Measurements from ENCODE around the gene ACE.

Gene ACE

DNA sequence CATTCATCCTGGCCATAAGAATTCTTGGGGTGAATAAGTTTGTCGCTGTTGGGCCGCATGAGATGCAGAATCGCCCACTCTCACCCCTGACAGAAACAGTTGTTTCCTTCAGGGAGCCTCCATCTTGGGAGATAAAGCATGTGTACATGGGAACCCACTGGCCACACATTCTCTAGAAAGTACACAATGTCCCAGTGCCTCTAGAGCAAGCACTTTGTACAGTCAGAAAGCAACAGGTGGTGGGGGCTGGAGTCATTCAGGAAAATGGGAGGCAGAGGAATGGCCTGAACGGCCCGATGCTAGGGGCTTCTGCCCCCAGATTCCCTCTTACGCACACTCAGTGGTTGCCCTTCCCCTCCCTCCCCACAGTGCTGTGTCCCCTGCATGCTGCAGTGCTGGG lies 16.1 kb downstream of the ACE start:
- DNase-seq, result no peak

DNA sequence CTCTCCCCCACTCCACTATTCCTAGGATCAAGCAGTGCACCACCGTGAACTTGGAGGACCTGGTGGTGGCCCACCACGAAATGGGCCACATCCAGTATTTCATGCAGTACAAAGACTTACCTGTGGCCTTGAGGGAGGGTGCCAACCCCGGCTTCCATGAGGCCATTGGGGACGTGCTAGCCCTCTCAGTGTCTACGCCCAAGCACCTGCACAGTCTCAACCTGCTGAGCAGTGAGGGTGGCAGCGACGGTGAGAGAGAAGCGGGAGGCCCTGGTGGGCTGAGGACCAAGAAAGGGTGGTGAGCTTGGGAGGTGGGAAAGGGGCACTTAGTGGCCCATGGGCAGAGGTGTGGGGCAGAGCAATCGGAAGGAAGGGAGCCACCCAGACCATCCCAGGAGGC lies 16.6 kb downstream of the ACE start:
- DNase-seq, result no peak

DNA sequence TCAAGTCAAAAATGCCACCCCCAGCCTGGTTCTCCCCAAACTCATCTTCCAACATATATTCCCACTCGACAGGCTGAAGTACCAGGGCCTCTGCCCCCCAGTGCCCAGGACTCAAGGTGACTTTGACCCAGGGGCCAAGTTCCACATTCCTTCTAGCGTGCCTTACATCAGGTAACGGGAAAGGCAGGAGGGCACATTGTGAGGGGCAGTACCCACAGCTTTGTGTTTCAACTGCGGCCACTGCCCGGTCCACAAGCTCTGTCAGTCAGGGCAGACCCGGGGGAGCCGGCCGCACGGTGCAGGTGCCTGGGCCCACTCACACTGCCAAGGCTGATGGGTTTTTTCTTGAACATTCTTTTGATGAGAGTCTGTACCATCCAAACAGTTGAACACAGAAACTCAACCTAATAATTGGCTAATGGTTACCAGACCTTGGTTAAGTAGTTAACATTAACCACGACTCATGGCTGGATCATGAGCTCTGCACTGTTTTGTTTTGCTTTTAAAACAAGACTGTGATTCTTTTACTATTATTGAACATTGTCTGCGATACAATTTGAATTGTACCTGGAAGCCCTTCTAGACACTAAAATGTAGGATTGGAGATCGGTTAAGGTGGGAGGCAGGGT lies 17.6 kb downstream of the ACE start:
- no peak for DNase-seq

DNA sequence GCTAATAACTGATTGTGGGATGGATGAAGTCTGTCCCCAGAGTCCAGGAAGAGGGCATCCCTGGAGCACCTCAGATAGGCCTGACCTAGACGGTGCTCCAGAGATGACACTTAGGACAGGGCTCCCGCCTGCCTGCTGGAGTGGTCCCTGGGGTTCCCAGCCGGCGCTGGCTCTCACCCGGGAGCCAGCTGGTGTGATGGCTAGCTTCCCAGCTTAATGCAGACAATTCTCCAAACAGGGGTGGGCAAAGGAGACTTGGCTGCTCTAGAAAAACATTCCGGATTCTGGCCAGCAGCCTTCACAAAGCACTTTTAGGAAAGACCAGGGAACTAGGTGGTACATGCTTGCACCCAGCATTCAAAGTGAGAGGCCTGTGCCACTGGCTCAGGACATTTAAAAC lies 18.6 kb downstream of the ACE start:
- DNase-seq, result no peak

DNA sequence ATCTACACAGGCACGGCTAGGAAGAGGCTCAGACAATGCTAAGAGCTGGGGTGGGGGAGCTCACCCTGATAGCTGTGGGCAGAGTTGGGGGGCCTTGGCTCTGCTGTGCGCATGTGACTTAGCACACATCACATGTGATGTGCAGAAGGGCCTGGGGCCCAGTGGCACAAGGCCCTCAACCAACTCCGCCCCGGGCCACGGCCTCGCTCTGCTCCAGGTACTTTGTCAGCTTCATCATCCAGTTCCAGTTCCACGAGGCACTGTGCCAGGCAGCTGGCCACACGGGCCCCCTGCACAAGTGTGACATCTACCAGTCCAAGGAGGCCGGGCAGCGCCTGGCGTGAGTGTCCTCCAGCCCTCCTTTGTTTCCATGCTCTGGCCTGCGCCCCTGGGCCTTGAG lies 19.3 kb downstream of the ACE start:
- no peak for DNase-seq

DNA sequence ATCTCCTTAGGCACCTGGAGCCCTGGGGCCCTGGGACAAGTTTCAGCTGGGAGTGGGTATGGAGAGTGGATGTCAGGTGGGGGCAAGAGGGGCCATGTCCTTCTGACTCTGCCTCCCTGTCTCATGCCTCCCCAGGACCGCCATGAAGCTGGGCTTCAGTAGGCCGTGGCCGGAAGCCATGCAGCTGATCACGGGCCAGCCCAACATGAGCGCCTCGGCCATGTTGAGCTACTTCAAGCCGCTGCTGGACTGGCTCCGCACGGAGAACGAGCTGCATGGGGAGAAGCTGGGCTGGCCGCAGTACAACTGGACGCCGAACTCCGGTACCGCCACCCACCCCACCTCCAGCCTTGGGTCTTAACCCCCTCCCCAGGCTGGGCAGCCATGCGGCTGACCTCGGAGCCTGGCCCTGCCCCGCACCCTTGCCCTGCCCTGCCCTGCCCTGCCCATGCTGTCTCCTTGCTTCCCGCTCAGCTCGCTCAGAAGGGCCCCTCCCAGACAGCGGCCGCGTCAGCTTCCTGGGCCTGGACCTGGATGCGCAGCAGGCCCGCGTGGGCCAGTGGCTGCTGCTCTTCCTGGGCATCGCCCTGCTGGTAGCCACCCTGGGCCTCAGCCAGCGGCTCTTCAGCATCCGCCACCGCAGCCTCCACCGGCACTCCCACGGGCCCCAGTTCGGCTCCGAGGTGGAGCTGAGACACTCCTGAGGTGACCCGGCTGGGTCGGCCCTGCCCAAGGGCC lies 20.0 kb downstream of the ACE start:
- DNase-seq, result no peak

DNA sequence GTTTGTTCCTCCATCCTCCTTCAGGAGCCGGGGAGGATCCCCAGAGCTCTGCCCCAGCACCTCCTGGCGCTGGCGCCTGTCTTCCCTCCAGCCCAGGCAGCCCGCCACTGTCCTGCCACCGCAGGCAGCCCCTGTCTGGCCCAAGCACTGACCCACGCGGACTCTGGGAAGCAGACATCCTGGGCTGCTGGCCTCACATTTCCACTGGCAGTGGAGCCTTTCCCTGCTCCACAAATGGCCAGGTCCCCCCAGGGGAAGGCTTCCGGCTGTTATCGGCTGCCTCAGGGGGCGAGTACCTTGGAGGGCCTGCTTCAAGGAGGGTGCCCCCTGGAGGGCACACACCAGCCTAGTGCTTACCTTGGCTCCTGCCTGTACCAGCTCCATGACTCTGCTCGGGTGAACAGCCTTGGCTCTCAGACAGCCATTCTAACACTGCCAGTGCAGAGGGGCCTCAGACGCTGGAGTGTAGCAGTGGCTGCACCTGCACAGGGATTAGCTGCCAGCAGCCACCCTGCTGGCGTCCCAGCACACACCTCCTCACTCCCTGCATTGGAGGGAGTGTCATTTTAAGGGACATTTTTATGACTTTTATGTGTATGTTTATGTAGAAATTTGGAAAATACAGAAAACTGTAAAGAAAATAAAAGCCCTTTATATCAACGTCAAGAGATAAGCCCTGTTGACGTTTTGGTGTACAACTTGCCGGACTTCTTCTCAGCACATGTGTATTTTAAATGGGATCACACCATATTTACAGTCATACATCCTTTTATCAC lies 21.0 kb downstream of the ACE start:
- DNase-seq, result no peak

DNA sequence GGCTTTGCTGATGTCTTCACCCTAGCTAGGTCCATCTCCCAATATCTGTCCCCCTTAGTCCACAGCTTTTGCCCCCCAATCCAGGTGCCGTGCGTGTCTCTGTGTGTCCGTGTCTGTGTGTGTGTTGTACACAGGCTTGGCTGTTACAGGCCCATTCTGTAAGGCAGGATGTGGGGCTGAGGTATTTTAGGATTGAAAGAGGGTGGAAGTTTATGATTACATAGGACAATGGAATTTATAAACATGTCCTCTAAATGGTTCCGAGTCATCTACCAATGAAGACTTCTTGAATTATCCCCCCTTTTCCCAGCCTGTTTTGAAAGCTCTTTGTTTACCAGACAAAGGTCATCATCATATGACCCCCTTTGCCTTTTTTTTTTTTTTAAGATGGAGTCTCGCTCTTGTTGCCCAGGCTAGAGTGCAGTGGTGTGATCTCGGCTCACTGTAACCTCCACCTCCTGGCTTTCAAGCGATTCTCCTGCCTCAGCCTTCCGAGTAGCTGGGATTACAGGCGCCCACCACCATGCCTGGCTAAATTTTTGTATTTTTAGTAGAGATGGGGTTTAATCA lies 21.9 kb downstream of the ACE start:
- no peak for DNase-seq

DNA sequence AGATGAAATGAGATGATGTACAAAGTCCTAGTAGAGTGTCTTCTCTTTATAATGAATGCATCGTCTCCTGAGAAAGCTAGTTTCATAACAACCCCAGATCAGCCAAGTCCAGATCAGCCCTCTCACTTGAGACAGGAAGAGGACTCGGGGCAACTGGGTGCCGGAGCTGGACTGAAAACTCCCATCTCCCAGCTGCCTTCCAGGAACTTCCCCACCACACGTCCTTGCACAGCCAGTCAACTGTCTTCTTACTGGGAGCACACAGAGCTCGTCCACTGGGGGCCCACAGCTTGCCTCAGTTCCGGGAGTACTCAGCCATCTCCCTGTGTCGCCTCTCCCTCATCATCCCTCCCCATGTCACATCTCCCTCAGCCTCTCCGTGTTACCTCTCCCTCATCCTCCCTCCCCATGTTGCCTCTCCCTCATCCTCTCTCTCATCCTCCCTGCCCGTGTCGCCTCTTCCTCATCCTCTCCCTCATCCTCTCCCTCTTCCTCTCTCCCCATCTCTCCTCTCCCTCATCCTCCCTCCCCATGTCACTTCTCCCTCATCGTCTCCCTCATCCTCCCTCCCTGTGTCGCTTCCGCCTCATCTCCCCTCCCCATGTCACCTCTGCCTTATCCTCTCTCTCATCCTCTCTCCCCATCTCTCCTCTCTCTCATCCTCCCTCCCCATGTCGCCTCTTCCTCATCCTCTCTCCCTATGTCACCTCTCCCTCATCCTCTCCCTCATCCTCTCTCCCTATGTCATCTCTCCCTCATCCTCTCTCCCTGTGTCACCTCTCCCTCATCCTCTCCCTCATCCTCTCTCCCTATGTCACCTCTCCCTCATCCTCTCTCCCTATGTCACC lies 23.9 kb downstream of the ACE start:
- DNase-seq, result no peak

DNA sequence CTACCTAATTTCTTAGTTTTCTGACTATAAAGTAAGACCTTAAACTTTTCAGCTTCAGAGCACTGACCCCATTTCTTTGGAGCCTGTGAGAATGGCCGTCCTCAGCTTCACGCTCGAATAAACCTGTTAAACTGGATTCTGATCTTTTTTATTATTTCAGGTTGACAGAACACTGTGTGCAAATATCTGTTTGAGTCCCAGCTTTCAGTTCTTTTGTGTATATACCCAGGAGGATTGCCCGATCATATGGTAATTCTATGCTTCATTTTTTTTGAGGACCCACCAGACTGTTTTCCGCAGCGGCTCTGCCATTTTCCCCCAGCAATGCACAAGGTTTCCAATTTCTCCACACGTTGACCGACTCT lies 26.5 kb downstream of the ACE start:
- DNase-seq, result no peak

DNA sequence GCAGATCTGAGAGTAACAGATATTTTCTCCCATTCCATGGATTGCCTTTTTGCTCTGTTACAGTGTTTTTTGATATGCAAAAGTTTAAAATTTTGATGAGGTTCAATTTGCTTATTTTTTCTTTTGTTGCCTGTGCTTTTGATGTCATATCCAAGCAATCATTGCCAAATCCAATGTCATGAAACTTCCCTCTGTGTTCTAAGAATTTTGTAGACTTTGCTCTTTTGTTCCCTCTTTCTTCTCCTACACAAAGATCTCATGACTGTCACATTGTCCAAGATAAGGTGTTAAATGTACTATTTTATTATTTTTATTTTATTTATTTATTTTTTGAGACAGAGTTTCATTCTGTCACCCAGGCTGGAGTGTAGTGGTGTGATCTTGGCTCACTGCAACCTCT lies 27.4 kb downstream of the ACE start:
- DNase-seq, result no peak

DNA sequence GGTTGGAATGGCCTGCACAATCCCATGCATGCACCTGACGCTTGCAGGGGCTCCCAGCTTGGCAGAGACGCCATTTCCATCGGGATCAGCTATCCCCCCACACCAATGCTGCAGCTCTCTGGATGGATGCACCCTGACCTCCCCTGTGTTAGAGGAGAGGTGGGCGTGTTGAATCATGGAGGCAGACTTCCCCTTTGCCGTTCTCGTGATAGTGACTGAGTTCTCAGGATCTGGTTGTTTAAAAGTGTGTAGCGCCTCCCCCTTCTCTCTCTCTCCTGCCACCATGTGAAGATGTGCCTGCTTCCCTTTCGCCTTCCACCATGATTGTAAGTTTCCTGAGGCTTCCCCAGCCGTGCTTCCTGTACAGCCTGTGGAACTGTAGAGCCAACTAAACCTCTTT lies 28.5 kb downstream of the ACE start:
- no peak for DNase-seq

DNA sequence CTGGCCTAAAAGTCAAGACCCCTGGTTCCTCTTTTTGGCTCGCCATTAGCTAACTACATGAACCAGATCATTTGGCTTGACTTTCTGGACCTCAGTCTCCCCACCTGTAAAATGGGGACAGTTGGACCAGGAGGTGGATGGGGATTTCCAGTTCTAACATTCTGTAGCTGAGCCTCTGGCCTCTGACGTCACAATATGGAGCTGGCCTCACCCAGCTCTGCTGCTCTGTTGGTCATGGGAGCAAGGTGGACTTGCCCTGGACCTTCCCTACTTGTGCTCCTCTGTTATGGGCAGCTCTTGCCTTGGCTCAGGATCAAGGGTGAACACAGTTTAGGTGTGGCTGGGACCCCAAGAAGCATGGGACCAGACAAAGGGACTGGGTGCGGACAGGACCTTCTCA lies 29.8 kb downstream of the ACE start:
- DNase-seq, result no peak

DNA sequence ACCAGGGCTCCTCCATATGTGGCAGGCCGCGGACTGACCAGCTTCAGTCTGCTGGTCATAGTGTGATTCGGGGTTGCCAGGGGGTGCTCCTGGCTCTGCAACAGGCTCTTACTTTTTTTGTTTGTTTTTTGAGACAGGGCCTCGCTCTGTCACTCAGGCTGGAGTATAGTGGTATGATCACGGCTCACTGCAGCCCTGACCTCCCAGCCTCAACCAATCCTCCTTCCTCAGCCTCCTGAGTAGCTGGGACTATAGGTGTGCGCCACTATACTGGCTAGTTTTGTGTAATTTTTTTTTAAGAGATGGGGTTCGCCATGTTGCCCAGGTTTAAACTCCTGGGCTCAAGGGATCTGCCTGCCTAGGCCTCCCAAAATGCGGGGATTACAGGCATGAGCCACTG lies 34.5 kb downstream of the ACE start:
- no peak for DNase-seq

DNA sequence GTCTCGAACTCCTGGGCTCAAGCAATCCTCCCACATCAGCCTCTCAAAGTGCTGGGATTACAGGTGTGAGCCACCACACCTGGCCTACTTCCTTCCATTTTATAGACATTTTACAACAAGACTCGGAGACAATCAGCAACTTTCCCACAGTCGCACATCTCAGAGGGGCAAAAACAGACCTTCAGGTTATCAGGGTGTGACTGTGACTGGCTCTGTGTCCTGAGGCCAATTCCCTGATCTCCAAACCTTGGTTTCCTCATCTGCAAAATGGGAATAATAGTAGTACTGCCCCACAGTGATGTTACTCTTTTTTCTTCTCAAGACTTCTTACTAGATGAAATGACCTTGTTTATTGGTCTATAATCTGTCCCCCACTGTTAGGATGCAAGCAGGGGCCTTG lies 35.5 kb downstream of the ACE start:
- DNase-seq, result no peak

DNA sequence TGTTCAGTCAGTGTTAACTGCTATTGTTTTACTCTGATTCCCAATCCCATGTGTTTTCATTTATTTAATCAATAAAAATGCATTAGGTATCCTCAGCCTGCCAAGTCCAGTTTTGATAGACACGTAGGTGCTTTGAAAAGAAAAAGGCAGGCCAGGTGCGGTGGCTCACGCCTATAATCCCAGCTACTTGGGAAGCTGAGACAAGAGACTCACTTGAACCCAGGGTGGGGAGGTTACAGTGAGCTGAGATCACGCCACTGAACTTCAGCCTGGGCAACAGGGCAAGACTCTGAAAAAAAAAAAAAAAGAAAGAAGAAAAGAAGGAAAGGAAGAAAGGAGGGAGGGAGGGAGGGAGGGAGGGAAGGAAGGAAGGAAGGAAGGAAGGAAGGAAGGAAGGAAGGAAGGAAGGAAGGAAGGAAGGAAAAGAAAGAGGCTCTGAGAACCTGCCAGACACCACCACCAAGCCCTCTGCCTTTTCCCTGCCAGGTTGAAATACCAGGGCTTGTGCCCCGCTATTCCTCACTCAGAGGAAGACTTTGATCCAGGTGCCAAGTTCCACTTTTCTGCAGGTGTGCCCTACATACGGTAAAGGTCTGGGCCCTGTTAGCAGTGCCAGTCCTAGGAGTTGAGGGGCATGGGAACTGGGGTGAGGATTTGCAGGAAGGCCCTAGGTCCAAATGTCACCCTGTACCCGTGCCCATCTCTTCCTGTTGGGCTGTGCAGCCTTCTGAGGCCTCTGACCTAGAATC lies 36.2 kb downstream of the ACE start:
- no peak for DNase-seq

DNA sequence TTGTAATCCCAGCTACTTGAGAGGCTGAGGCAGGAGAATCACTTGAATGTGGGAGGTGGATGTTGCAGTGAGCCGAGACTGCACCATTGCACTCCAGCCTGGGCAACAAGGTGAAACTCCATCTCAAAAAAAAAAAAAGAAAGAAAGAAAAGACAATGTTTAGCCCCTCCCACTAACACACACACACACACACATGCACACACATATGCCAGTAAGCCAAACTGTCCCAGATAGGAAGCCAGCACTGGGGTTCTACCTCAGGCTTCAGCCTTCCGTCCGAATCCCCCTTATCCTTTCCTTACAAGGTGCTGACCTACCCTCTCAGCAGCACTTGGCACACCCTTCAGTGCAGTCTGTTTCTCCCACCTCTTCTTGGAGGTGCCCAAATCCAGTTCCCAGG lies 37.6 kb downstream of the ACE start:
- no peak for DNase-seq

DNA sequence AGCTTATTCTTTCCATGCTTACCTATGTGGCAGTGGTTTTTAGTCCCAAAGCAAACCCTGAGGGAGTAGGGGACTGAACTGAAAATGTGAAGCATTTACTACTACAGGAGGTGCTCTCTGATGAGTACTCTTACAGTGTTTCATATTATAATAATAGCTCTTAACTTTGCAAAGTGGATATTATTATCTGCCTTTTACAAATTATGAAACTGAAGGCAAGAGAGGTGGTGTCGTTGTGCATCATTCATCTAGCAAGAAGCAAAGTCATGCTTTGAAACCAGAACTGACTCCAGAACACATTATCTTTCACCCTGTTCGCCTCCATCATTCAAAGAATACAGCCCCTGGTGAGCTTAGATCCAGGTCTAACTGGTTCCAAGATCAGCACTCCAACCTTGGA lies 38.1 kb downstream of the ACE start:
- DNase-seq, result no peak

DNA sequence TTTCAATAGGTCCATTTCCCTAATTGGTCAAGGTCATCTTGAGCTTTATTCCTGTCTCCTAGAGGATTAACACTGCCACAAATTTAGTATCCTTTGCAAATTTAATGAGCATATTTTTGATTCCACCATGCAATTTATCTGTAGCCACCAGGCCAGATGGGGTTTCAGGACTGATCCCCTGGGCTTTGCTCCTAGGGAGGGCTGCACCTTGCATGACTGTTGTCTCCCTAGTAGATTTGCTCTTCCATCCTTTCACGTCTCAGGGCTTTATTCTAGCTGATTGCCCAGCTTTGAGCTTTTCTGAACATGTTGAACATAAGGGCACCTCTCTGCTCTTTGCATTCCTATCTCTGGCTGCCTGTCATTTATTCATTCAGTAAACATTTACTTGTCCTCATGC lies 38.6 kb downstream of the ACE start:
- DNase-seq, result no peak

DNA sequence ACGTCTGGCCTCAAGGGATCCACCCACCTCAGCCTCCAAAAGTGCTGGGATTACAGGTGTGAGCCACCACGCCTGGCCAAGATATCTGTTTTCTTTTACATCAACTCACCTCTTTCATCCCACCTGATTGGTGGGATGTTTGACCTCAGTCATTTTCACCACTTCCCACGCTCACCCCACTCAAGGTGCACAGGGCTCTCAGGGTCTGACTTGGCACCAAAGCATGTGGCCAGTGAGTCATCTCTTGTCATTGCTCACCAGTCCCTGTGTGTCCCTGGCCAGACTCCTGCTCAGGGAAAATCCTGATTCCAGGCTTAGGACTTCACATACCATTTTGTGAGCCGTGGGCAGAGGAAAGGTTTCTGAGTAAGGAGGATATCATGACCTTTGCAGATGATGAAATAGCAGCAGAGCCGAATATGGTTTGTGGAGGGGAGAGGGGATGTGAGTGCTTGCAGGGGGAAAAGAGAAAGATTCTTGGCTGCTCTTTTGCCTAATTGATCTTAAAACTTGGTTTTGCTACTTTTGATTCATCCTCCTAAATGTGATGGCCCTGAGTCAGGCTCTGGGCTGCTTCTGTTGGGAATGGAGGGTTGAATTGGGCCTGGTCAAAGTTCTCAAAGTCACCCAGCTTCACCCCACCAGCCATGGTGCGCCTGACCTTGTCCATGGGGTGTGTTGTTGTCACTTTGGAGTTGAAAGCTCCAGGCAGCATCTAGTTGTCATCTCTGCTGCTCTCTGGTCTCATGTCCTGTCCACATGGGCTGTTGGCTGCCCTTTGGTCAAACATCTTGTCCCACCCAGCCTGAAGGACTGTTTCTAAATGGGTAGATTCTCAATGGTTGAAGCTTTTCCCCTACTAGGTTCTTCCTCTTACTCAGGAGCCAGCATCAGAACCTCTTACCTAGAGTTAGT lies 40.3 kb downstream of the ACE start:
- DNase-seq, result no peak

DNA sequence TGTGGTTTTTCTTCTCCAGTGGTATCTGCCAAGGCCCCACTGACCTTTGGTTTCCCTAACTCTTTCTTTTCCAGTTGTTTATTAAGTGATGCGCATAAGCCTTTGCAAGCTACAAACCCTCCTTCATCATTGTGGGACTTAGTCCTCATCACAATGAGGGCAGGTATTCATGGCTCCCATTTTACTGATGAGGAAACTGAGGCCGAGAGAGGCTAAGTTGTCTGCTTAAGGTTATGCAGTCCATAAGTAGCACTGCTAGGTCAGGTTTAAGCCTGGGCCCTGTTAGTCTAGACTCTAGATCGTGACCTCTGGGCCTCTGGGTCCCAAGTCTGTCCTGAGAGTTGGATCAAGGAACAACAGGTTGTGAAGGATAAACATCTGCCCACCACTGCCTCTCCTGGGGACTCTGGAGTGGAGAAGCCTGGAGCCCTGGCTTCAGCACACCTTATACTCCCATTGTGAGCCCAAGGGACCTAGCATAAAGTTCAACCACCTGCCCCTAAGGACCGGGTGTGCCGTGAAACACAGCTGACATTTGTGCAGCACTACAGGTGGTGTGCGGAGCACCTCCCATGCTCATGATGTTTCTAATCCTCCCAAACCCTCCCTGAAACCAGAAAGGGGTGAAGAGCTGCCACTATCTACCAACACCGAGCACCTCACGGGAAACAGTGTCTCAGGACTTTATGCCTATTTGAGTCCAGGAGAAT lies 41.1 kb downstream of the ACE start:
- DNase-seq, result no peak

Measured in NCI-H1417 treated with DMSO at 0.1 percent for 48 hours (cell line).